Activated CD8-positive, alpha-beta T cell treated with anti-CD3 and anti-CD28 coated beads for 36 hours (primary cell): ENCODE results near the gene LURAP1L. TPM values are rescaled to one million over a fixed set of nuclear protein-coding genes. Genes with fewer than 3 reads are reported as not detected.

ENCODE experiments used
- ATAC-seq: fragments of 200-7000 bp; cut with Tn5 transposase; one replicate; pipeline ENCODE4 v1.10.0; 2021; ENCODE audit warnings: mild to moderate bottlenecking, moderate library complexity
- CTCF ChIA-PET: fragments of 350-600 bp; sonication (Branson Sonifier 250); formaldehyde crosslinking; loops from one replicate; lab custom pipeline; 2021; ENCODE audit warnings: antibody characterized with exemption; lab: Charles Lee
- POLR2A ChIA-PET: fragments of 350-600 bp; sonication (Branson Sonifier 250); formaldehyde crosslinking; loops from one replicate; lab custom pipeline; 2021; ENCODE audit warnings: antibody characterized with exemption; lab: Charles Lee
- DNase-seq: peaks from one replicate; pipeline ENCODE4 v3.0.0-alpha.2; 2020
- H3K27ac Mint-ChIP-seq: one replicate; pipeline ENCODE4 v1.8.0; 2021; ENCODE audit warnings: mild to moderate bottlenecking, mixed read lengths
- H3K27me3 Mint-ChIP-seq: one replicate; pipeline ENCODE4 v1.8.0; 2021; ENCODE audit warnings: mixed read lengths
- H3K36me3 Mint-ChIP-seq: one replicate; pipeline ENCODE4 v1.8.0; 2021; ENCODE audit warnings: low read depth, mixed read lengths
- H3K4me1 Mint-ChIP-seq: one replicate; pipeline ENCODE4 v1.8.0; 2021; ENCODE audit warnings: low read depth, mixed read lengths
- H3K4me3 Mint-ChIP-seq: one replicate; pipeline ENCODE4 v1.8.0; 2021; ENCODE audit warnings: mild to moderate bottlenecking, moderate library complexity, mixed read lengths
- H3K9me3 Mint-ChIP-seq: one replicate; pipeline ENCODE4 v1.8.0; 2021; ENCODE audit warnings: mixed read lengths
- intact Hi-C: fragments of 100-400 bp; cut with micrococcal nuclease; formaldehyde crosslinking; loops from one replicate; pipeline ENCODE4 v1.10.0; 2022
- total RNA-seq, 2 experiments: library from RNA; stranded (reverse); gene quantifications; one replicate each; pipeline ENCODE4 v1.2.3, GENCODE V29; 2021
- TF ChIP-seq, protein P1 (sequence below): fragments of 200-600 bp; IDR thresholded peaks from one replicate; pipeline ENCODE4 v1.8.0; 2022; ENCODE audit warnings: antibody characterized with exemption, mild to moderate bottlenecking

Gene LURAP1L
- total RNA-seq, 2 experiments from 2014 or later: not detected

DNA sequence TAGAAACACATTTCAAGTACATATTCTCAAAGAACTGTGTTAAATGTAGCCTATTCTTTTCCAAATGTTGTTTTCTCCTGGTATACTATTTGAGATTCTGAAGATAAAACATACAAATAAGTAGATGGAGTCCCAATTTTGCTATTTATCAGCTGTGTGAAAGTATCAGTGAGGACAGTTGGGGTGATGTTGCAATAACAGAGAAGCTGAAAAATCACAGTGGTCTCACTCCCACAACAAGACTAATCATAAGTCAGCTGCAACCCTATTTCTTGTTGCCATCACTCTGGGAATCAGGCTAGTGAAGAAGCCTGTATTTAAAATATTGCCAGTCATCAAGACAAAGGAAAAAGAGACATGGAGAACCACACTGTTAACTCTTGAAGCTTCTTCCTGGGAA is 25.9 kb upstream of the LURAP1L start:
- no peak for DNase-seq
- intact Hi-C loops: no loop called here
- Mint-ChIP-seq H3K36me3 (no peaks in the 10 kb centered on the region), H3K27ac (no peak overlapping the region), H3K27me3 (no peaks in the 10 kb centered on the region), H3K9me3 (peaks cover 10% of the 10 kb centered on the region), H3K4me3 (no peak overlapping the region), H3K4me1 (no peaks in the 10 kb centered on the region)
- TF ChIP-seq, protein P1, sequence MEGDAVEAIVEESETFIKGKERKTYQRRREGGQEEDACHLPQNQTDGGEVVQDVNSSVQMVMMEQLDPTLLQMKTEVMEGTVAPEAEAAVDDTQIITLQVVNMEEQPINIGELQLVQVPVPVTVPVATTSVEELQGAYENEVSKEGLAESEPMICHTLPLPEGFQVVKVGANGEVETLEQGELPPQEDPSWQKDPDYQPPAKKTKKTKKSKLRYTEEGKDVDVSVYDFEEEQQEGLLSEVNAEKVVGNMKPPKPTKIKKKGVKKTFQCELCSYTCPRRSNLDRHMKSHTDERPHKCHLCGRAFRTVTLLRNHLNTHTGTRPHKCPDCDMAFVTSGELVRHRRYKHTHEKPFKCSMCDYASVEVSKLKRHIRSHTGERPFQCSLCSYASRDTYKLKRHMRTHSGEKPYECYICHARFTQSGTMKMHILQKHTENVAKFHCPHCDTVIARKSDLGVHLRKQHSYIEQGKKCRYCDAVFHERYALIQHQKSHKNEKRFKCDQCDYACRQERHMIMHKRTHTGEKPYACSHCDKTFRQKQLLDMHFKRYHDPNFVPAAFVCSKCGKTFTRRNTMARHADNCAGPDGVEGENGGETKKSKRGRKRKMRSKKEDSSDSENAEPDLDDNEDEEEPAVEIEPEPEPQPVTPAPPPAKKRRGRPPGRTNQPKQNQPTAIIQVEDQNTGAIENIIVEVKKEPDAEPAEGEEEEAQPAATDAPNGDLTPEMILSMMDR: no peak
- POLR2A ChIA-PET: no interaction called here
- CTCF ChIA-PET: no interaction called here
- ATAC-seq: no peak

DNA sequence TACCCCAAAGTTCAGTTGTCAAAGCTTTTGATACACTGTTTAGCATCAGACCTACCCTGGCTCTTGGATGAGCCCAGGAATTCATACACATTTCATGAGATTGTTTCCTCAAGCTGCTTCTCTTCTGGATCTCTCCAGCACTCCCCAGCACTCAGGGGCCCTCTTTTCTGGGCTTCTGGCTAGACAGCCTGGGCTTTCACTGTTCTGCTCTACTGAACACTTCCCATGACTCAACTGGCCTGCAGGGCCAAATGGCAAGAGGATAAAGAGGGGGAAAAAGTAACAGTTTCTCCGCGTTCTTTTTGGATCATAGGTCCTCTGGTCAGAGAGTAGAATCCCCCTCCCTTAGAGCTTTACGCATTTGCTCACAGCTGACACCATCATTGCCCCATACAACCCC is 20.9 kb upstream of the LURAP1L start:
- DNase-seq (no peak), ATAC-seq (no peak)
- H3K36me3 Mint-ChIP-seq: no peaks in the 10 kb centered on the region
- intact Hi-C loops: no loop called here
- no peak overlapping the region for H3K27ac Mint-ChIP-seq
- no peak overlapping the region for H3K4me3 Mint-ChIP-seq
- TF ChIP-seq, protein P1: no peak
- ChIA-PET CTCF (no interaction called here), POLR2A (no interaction called here)
- H3K4me1 Mint-ChIP-seq: no peaks in the 10 kb centered on the region
- H3K27me3 Mint-ChIP-seq: no peaks in the 10 kb centered on the region
- peaks cover 2% of the 10 kb centered on the region for H3K9me3 Mint-ChIP-seq

DNA sequence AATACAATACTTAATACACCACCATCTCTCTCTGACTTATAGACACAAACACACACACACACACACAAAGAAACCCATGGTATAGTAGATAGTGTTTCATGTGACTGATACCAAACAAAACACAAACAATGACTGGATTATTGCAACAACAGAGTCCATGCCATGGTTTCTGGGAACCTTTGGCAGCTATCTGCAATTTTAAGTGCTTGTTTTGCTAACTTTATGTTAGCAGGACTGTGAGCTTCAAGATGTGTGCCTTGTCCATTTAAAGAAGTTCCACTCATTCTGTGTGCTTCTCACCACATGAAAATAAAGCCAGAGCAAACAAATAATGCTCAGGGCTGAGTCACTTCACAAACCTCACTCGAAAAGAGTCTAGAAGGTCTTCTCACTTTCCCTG is 15.1 kb upstream of the LURAP1L start:
- ChIA-PET CTCF (no interaction called here), POLR2A (no interaction called here)
- Mint-ChIP-seq H3K4me1 (no peaks in the 10 kb centered on the region), H3K9me3 (peaks cover 6% of the 10 kb centered on the region), H3K36me3 (no peaks in the 10 kb centered on the region), H3K4me3 (no peak overlapping the region), H3K27me3 (no peaks in the 10 kb centered on the region), H3K27ac (no peak overlapping the region)
- intact Hi-C loops: no loop called here
- ATAC-seq: no peak
- TF ChIP-seq, protein P1: no peak
- DNase-seq: no peak

DNA sequence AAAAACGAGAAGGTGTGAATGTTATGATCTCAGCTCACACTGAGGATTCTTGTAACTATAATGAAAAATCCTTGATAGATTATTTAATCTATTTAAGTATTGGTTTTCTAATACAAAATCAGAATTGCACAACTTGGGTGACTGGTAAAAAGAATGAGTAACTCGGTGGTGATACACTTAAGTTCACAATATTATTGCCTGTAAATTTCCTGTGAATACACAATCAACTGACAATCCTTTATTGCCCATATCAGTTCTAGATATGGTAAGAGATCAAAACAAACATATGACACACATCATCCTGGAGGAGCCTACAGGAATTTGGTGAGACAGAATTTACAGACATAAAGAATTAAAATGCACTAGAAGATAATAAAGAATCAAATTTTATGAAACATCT is 14.1 kb upstream of the LURAP1L start:
- intact Hi-C loops: no loop called here
- TF ChIP-seq, protein P1: no peak
- Mint-ChIP-seq H3K4me1 (no peaks in the 10 kb centered on the region), H3K4me3 (no peak overlapping the region), H3K27me3 (no peaks in the 10 kb centered on the region), H3K36me3 (no peaks in the 10 kb centered on the region), H3K27ac (no peak overlapping the region), H3K9me3 (peaks cover 6% of the 10 kb centered on the region)
- no peak for DNase-seq
- ChIA-PET POLR2A (no interaction called here), CTCF (no interaction called here)
- no peak for ATAC-seq

DNA sequence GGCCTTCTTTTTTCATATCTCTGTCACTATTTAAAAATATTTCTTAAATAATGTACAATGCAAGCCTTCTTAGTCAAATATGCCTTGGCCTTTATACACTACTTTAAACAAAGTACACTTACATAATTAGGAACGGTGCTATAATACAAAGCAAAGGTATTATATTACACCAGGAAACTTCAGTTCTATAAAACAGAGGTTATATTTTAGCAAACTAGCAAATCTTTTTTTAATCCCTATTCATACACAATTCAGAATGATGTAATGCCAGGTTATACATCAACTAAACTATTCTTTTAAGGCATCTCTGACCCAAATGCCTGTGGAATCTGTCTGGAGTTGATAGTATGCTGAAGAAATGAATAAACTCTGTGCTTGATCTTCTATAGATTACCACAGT is 10.7 kb upstream of the LURAP1L start:
- H3K27ac Mint-ChIP-seq: no peak overlapping the region
- no peaks in the 10 kb centered on the region for H3K4me1 Mint-ChIP-seq
- H3K36me3 Mint-ChIP-seq: no peaks in the 10 kb centered on the region
- no peaks in the 10 kb centered on the region for H3K27me3 Mint-ChIP-seq
- TF ChIP-seq, protein P1: no peak
- no peak for DNase-seq
- POLR2A ChIA-PET: no interaction called here
- H3K9me3 Mint-ChIP-seq: peaks cover 5% of the 10 kb centered on the region
- CTCF ChIA-PET: no interaction called here
- intact Hi-C loops: no loop called here
- H3K4me3 Mint-ChIP-seq: no peak overlapping the region
- ATAC-seq: no peak
